ENCODE data around the gene OR7G1.

Gene OR7G1

GRCh38 chr19:9150650-9151049 lies 35.1 kb upstream of the OR7G1 start:
- no peak overlapping the region for H3K27ac ChIP-seq
- no peak for TF ChIP-seq CTCF (IDR thresholded peaks at IDR 0.05)
- no peak overlapping the region for H3K4me3 ChIP-seq
- DNase-seq (ENCODE audit: low spot score): no peak

- DNase-seq (ENCODE audit: low spot score): no peak
- TF ChIP-seq CTCF (IDR thresholded peaks at IDR 0.05): no peak
- no peak overlapping the region for H3K27ac ChIP-seq
- no peak overlapping the region for H3K4me3 ChIP-seq
These were observed 34.4 kb upstream of the OR7G1 start for GRCh38 chr19:9149997-9150396.

GRCh38 chr19:9148697-9149096 lies 33.1 kb upstream of the OR7G1 start:
- Histone ChIP-seq H3K27ac (no peak overlapping the region), H3K4me3 (no peak overlapping the region)
- no peak for DNase-seq (ENCODE audit: low spot score)
- no peak for TF ChIP-seq CTCF (IDR thresholded peaks at IDR 0.05)

- no peak overlapping the region for H3K4me3 ChIP-seq
- TF ChIP-seq CTCF (IDR thresholded peaks at IDR 0.05): no peak
- no peak overlapping the region for H3K27ac ChIP-seq
- DNase-seq (ENCODE audit: low spot score): no peak
These were observed 31.3 kb upstream of the OR7G1 start for GRCh38 chr19:9146882-9147281.

- no peak for TF ChIP-seq CTCF (IDR thresholded peaks at IDR 0.05)
These were observed 29.4 kb upstream of the OR7G1 start for GRCh38 chr19:9144920-9145319.

GRCh38 chr19:9140159-9140874 lies 24.8 kb upstream of the OR7G1 start, which contains the start of gene ZNF317:
Gene ZNF317 (plus strand): TSS chr19:9140397. CDS start chr19:9156017, 15,620 bp downstream.
- peak within 1 kb of the TSS; percentile 76 for H3K4me3 ChIP-seq
- peak; percentile 94 for DNase-seq (ENCODE audit: low spot score)
- no peak for TF ChIP-seq CTCF (IDR thresholded peaks at IDR 0.05)

More at GRCh38 chr19:9144920-9145319, 29.4 kb upstream of the OR7G1 start:
- DNase-seq (ENCODE audit: low spot score): no peak
- no peak overlapping the region for H3K27ac ChIP-seq
- no peak overlapping the region for H3K4me3 ChIP-seq

GRCh38 chr19:9139609-9140158 lies 24.1 kb upstream of the OR7G1 start:
- TF ChIP-seq CTCF (IDR thresholded peaks at IDR 0.05): no peak
- Histone ChIP-seq H3K4me3 (peak overlapping the region; percentile 76), H3K27ac (peak overlapping the region; percentile 78 to 85)
- no peak for DNase-seq (ENCODE audit: low spot score)

More at GRCh38 chr19:9140159-9140874, 24.8 kb upstream of the OR7G1 start, which contains the start of gene ZNF317:
- H3K27ac ChIP-seq: peak within 1 kb of the TSS; percentile 78 to 85

Measured in coronary artery (tissue), 2 donors.